IPS-NIHi7 (cell line): ENCODE data around the gene LRMDA.

Source experiments
- DNase-seq: peaks from one replicate; pipeline ENCODE4 v3.0.0; 2012; ENCODE audit warnings: mixed read lengths; ENCODE audit errors: extremely low spot score

LRMDA gene

GRCh38 chr10:75825661-75826060 lies 394.2 kb downstream of the LRMDA start:
- no peak for DNase-seq

- DNase-seq: no peak
These were observed 395.4 kb downstream of the LRMDA start for GRCh38 chr10:75826846-75827245.

GRCh38 chr10:75827587-75828021 lies 396.2 kb downstream of the LRMDA start:
- no peak for DNase-seq

GRCh38 chr10:75828413-75828812 lies 397.0 kb downstream of the LRMDA start:
- no peak for DNase-seq

- no peak for DNase-seq
These were observed 404.6 kb downstream of the LRMDA start for GRCh38 chr10:75836064-75836463.

- no peak for DNase-seq
These were observed 407.1 kb downstream of the LRMDA start for GRCh38 chr10:75838486-75838885.

- no peak for DNase-seq
These were observed 407.6 kb downstream of the LRMDA start for GRCh38 chr10:75839020-75839419.

GRCh38 chr10:75841266-75841665 lies 409.8 kb downstream of the LRMDA start:
- DNase-seq: no peak

- no peak for DNase-seq
These were observed 413.9 kb downstream of the LRMDA start for GRCh38 chr10:75845176-75845947.

- DNase-seq: no peak
These were observed 416.1 kb downstream of the LRMDA start for GRCh38 chr10:75847477-75847876.

- no peak for DNase-seq
These were observed 420.3 kb downstream of the LRMDA start for GRCh38 chr10:75851580-75852345.

GRCh38 chr10:75852851-75853484 lies 421.5 kb downstream of the LRMDA start:
- no peak for DNase-seq

GRCh38 chr10:75857269-75857846 lies 425.9 kb downstream of the LRMDA start:
- peak; percentile 63 for DNase-seq

- no peak for DNase-seq
These were observed 426.5 kb downstream of the LRMDA start for GRCh38 chr10:75857896-75858295.

GRCh38 chr10:75858339-75858738 lies 426.9 kb downstream of the LRMDA start:
- peak; percentile 26 for DNase-seq

- DNase-seq: no peak
These were observed 427.7 kb downstream of the LRMDA start for GRCh38 chr10:75859141-75859540.

GRCh38 chr10:75860009-75860408 lies 428.6 kb downstream of the LRMDA start:
- DNase-seq: no peak

- DNase-seq: no peak
These were observed 430.2 kb downstream of the LRMDA start for GRCh38 chr10:75861582-75861981.

GRCh38 chr10:75862935-75863334 lies 431.5 kb downstream of the LRMDA start:
- DNase-seq: no peak

GRCh38 chr10:75864717-75865116 lies 433.3 kb downstream of the LRMDA start:
- no peak for DNase-seq

GRCh38 chr10:75865413-75866299 lies 434.2 kb downstream of the LRMDA start:
- DNase-seq: no peak
